Measurements from ENCODE around the gene CHMP4A. TPM values are rescaled to one million over a fixed set of nuclear protein-coding genes. Genes with fewer than 3 reads are reported as not detected.

The CHMP4A gene
- total and polyA plus RNA-seq, 9 of the 15 experiments (the other 6 are each of a cell fraction or from before 2014, with no cell fraction given), result 28.8 to 104 (median 52.7) TPM

DNA sequence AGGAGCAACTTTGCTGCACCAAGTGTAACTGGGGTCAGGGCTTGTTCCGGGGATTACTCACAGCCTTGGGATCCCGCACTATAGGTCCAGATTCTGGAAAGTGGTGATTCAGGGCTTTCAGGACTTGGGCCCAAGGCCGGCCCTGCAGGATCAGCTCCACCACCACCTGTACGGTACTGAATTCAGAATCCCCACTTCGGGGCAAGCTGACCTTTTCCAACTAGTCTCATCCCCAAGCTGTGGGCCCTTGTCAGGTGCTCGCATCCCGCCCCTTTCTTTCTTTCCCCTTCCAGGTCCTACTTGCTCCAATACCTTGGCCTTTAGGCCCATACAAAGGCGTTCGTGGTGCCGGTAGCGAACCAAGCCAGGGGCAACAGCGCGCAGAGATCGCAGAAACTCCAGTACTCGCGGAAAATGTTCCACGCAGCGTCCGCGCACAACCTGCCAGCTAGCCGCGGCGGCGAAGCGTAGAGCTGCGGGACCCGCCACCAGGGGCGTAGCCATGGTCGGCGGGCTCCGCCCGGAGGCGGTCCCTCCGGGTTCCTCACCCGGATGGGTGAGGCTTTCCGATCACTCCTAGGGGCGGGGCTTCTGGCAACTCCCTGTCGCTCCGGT lies 28.6 kb upstream of the CHMP4A start:
- H3K27me3 ChIP-seq (ENCODE audit: control insufficient read depth in 2 of 2, insufficient read depth in 2 of 2, low read length in 2 of 2), result no peaks in the 10 kb centered on the region
- 4% methylated on average over 26 of the region's 39 CpGs for WGBS (ENCODE audit: insufficient coverage, low coverage, missing lambda C conversion rate)
- ATAC-seq (peak; percentile 94), DNase-seq (ENCODE audit: extremely low read depth in 1 of 4, low spot score in 3 of 4) (peak; percentile 92 to 95 (median 92)), FAIRE-seq (no peak)
- no peaks in the 10 kb centered on the region for H3K9me3 ChIP-seq (replicated peaks; ENCODE audit: control insufficient read depth, insufficient read depth, low read depth, low read length)
- H3K36me3 ChIP-seq (ENCODE audit: control insufficient read depth, insufficient read depth, low read length), result peaks cover 42% of the 10 kb centered on the region
- H3K9me1 ChIP-seq (ENCODE audit: control insufficient read depth, insufficient read depth, low read length), result no peaks in the 10 kb centered on the region
- intact Hi-C loops (cut with micrococcal nuclease) (loop anchor here (2.0 kb wide), 2 partner anchors 29 to 189 kb away; partner anchors contain the start of gene RABGGTA), in situ Hi-C loops (cut with MboI) (loop anchor here (5.0 to 10.0 kb wide), 2 partner anchors 55 to 193 kb away; partner anchors contain the start of genes DHRS1 and NOP9)
- H3K9ac ChIP-seq (ENCODE audit: insufficient read depth in 1 of 2, low read depth in 2 of 2, low read length in 2 of 2), result peak overlapping the region; percentile 77 to 95
- no peaks in the 10 kb centered on the region; the same call in 1 of the 2 replicates for H4K20me1 ChIP-seq (replicated peaks; ENCODE audit: control insufficient read depth, insufficient read depth, low read length)
- ChIA-PET CTCF (ENCODE audit: low intra/inter-chr PET ratio) (interaction anchor here (0.9 to 3.0 kb wide), 3 partner anchors 29 to 66 kb away, joined by 3 to 41 read pairs (median 5); partner anchors contain the start of gene CIDEB), POLR2A (interaction anchor here (1.0 to 1.9 kb wide), 17 partner anchors 11 to 190 kb away, joined by 3 to 18 read pairs (median 6); partner anchors contain the start of genes CHMP4A, CIDEB, DCAF11 and DHRS1)
- H3K27ac ChIP-seq (ENCODE audit: extremely low read depth, low read depth, low read length), result peak overlapping the region; percentile 98
- BruUV-seq (replicated peaks), result TSS peak; percentile 59
- H3K4me2 ChIP-seq (ENCODE audit: insufficient read depth, low read length), result peak overlapping the region; percentile 88
- peaks cover 10% of the 10 kb centered on the region; the same call in 2 of the 3 replicates for H3K79me2 ChIP-seq (ENCODE audit: control insufficient read depth, insufficient read depth, low read length)
- H3K4me1 ChIP-seq (replicated peaks in 1 of 2; ENCODE audit: control insufficient read depth in 2 of 2, insufficient read depth in 2 of 2, low read length in 2 of 2), result peaks cover 13 to 15% of the 10 kb centered on the region in 2 experiments; a peak in 4 of 5 replicates
- peak overlapping the region; percentile 84 for H2AFZ ChIP-seq (ENCODE audit: low read depth, low read length)
- peak overlapping the region; percentile 59 for H3K4me3 ChIP-seq
- TF ChIP-seq PRMT5 (CRISPR knock-in tag; IDR thresholded peaks at IDR 0.05), result no peak
- TF ChIP-seq, protein P1, sequence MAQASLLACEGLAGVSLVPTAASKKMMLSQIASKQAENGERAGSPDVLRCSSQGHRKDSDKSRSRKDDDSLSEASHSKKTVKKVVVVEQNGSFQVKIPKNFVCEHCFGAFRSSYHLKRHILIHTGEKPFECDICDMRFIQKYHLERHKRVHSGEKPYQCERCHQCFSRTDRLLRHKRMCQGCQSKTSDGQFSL (CRISPR knock-in tag; IDR thresholded peaks at IDR 0.05), result no peak
- TF ChIP-seq, protein P1 (tag; IDR thresholded peaks at IDR 0.05), result no peak
- TF ChIP-seq YBX1 (IDR thresholded peaks at IDR 0.05), result no peak
- TF ChIP-seq PML (IDR thresholded peaks at IDR 0.05; ENCODE audit: low read length), result peak; percentile 8; the same call in 1 of the 2 replicates
- no peak for TF ChIP-seq HDAC6 (IDR thresholded peaks at IDR 0.05; ENCODE audit: low read depth, low read length)
- TF ChIP-seq, protein P2, sequence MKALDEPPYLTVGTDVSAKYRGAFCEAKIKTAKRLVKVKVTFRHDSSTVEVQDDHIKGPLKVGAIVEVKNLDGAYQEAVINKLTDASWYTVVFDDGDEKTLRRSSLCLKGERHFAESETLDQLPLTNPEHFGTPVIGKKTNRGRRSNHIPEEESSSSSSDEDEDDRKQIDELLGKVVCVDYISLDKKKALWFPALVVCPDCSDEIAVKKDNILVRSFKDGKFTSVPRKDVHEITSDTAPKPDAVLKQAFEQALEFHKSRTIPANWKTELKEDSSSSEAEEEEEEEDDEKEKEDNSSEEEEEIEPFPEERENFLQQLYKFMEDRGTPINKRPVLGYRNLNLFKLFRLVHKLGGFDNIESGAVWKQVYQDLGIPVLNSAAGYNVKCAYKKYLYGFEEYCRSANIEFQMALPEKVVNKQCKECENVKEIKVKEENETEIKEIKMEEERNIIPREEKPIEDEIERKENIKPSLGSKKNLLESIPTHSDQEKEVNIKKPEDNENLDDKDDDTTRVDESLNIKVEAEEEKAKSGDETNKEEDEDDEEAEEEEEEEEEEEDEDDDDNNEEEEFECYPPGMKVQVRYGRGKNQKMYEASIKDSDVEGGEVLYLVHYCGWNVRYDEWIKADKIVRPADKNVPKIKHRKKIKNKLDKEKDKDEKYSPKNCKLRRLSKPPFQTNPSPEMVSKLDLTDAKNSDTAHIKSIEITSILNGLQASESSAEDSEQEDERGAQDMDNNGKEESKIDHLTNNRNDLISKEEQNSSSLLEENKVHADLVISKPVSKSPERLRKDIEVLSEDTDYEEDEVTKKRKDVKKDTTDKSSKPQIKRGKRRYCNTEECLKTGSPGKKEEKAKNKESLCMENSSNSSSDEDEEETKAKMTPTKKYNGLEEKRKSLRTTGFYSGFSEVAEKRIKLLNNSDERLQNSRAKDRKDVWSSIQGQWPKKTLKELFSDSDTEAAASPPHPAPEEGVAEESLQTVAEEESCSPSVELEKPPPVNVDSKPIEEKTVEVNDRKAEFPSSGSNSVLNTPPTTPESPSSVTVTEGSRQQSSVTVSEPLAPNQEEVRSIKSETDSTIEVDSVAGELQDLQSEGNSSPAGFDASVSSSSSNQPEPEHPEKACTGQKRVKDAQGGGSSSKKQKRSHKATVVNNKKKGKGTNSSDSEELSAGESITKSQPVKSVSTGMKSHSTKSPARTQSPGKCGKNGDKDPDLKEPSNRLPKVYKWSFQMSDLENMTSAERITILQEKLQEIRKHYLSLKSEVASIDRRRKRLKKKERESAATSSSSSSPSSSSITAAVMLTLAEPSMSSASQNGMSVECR (CRISPR knock-in tag; IDR thresholded peaks at IDR 0.05), result no peak
- TF ChIP-seq ZFX (CRISPR knock-in tag; IDR thresholded peaks at IDR 0.05), result 0 out of 2 replicates have a peak, but pooled peaks have one; percentile 27
- TF ChIP-seq MIER1 (IDR thresholded peaks at IDR 0.05; ENCODE audit: low read depth), result no peak
- no peak for TF ChIP-seq PURB (CRISPR knock-in tag; IDR thresholded peaks at IDR 0.05; ENCODE audit: low read depth)
- TF ChIP-seq, protein P3, sequence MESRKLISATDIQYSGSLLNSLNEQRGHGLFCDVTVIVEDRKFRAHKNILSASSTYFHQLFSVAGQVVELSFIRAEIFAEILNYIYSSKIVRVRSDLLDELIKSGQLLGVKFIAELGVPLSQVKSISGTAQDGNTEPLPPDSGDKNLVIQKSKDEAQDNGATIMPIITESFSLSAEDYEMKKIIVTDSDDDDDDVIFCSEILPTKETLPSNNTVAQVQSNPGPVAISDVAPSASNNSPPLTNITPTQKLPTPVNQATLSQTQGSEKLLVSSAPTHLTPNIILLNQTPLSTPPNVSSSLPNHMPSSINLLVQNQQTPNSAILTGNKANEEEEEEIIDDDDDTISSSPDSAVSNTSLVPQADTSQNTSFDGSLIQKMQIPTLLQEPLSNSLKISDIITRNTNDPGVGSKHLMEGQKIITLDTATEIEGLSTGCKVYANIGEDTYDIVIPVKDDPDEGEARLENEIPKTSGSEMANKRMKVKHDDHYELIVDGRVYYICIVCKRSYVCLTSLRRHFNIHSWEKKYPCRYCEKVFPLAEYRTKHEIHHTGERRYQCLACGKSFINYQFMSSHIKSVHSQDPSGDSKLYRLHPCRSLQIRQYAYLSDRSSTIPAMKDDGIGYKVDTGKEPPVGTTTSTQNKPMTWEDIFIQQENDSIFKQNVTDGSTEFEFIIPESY (CRISPR knock-in tag; IDR thresholded peaks at IDR 0.05), result no peak
- TF ChIP-seq NFIC (IDR thresholded peaks at IDR 0.05), result peak; percentile 92
- TF ChIP-seq, protein P4, sequence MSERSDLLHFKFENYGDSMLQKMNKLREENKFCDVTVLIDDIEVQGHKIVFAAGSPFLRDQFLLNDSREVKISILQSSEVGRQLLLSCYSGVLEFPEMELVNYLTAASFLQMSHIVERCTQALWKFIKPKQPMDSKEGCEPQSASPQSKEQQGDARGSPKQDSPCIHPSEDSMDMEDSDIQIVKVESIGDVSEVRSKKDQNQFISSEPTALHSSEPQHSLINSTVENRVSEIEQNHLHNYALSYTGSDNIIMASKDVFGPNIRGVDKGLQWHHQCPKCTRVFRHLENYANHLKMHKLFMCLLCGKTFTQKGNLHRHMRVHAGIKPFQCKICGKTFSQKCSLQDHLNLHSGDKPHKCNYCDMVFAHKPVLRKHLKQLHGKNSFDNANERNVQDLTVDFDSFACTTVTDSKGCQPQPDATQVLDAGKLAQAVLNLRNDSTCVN (CRISPR knock-in tag; IDR thresholded peaks at IDR 0.05), result no peak

Measured in K562 (cell line).